ENCODE measurements around the gene GNB1L.

Gene GNB1L

DNA sequence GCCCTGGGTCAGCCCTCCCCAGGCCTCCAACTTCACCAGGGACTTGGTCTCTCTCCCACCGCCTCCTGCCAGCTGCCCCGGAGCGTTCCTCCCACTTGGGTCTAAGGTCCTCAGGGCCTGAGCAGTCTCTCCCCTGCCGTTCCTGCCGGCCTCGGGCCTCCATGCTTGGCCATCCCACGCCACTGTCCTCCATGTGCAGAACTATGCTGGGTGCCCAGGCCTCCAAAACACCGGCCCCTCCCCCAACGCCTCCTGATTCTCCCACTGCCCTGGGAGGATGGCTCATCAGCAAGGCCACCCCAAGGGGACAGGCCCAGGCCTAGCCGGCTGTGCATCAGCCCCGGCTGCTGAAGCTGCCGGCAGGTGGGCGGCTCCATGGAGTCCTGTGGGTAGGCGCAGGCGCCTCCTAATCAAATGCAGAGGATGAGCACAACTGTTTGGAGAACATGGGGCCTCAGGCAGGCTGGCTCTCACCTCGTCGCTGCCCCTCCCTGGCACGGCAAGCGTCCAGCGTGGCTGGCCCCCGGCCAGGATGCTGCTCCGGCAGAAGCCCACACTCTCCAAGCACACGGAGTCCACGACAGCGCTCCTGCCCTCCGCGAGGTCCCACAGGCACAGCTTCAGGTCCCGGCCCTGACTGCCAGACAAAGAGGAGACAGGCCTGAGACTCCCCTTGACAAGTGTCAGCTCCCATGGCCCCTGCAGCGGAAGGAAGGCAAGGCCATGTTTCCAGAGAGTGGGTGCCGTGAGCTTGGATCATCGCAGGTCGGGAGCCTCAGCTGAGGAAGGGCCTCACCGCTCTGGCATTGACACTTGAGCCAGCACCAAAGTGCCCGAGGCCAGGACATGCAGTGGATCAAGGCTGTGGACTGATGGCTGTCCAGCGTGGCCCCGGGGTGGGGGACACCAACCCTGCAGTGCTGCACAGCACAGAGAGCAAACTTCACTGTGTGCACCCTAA, 42.6 kb downstream of the GNB1L start:
- DNase-seq (ENCODE audit: low read depth in 2 of 2, low spot score in 1 of 2): no peak

DNA sequence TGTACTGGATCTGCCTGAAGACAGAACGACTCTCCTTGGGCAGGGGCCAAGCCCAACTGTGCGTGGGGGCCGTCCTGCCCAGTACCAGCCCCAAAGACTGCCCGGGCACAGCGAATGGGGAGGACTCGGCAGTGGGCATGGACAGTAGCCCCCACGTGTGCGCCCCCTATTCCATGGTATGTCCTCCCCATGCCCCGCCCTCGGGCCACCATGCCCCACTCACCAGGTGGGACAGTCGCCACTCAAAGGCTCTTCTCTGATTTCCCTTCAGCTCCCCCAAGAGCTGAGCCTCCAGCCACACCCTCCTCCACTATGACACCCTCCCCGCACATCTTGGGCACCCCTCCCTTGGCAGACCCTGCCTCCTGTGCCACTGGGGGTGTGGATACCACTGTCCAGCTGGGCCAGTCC, 43.5 kb downstream of the GNB1L start:
- DNase-seq (ENCODE audit: low read depth in 2 of 2, low spot score in 1 of 2): no peak

DNA sequence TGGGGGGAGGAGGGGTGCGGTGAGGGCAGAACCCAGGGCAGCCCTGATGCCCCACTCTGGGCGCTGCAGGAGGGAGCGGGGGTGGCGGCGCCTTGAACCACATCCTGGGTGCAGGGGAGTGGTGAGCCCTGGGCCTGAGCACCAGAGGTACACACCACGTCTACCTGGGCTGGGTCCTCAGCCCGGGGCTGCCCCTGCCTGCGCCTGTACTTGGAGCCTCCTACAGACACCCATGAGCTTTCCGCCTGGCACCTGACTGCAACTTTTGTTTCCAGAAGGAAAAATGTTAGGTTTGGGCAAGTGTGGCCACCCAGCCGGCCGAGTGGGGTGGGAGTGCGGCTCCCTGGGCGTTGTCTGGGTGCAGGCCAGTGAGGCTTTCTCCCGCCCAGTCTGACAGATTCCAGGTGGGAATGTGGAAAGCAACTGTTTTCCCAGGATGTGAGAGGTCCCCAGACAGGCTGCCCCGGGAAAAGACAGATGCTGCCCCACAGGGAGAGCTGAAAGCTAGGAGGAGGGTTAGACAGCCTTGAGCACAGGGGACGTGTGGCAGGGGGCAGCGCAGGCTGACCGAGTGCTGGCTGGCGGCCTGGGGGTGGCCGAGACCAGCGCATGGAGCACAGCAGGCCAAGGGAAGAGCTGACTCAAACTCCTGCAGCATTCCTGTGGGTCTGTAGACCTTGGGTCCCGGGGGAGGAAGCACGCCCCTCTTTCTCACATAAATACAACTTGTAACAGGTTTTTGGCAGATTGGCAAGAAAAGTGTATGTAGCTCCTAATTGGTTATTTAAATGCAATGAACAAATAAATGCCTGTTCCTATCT, 44.1 kb downstream of the GNB1L start:
- no peak for DNase-seq (ENCODE audit: low read depth in 2 of 2, low spot score in 1 of 2)

DNA sequence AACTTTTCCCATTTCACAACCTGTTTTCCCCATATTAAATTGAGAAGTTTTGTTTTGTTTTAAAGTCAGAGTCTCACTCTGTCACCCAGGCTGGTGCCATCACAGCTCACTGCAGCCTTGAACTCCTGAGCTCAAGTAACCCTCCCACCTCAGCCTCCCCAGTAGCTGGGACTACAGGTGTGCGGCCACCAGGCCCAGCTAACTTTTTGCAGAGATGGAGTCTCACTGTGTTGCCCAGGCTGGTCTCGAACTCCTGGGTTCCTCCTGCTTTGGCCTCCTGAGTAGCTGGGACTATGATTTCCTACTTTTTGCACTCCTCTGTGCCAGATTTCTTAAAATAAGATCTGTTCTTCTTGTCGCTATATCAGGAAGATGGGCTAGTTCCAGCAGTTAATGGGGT, 44.9 kb downstream of the GNB1L start:
- no peak for DNase-seq (ENCODE audit: low read depth in 2 of 2, low spot score in 1 of 2)

DNA sequence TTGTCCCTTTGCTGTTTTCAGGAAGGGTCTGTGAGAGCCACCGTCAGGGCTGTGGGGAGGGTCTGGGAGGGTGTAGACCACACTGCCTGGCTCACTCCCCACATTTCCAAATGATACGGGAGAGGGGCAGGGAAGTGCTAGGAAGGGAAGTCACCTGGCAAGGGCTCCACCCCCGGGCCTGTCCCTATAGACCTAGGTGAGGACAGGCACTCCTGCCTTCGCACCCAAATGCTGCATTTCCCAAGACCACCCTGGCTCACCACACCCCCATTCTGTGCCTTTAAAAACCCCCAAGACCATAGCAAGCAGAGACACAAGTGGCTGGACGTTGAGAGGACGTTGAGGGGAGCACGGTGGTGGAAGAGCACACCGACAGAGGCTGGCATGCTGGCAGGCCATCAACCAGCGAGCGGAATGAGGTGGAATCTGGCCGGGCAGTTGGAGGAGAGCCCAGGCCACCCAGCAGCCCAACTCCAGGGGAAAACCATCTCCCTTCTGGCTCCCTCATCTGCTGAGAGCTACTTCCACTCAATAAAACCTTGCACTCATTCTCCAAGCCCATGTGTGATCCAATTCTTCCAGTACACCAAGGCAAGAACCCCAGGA, 45.7 kb downstream of the GNB1L start:
- no peak for DNase-seq (ENCODE audit: low read depth in 2 of 2, low spot score in 1 of 2)

DNA sequence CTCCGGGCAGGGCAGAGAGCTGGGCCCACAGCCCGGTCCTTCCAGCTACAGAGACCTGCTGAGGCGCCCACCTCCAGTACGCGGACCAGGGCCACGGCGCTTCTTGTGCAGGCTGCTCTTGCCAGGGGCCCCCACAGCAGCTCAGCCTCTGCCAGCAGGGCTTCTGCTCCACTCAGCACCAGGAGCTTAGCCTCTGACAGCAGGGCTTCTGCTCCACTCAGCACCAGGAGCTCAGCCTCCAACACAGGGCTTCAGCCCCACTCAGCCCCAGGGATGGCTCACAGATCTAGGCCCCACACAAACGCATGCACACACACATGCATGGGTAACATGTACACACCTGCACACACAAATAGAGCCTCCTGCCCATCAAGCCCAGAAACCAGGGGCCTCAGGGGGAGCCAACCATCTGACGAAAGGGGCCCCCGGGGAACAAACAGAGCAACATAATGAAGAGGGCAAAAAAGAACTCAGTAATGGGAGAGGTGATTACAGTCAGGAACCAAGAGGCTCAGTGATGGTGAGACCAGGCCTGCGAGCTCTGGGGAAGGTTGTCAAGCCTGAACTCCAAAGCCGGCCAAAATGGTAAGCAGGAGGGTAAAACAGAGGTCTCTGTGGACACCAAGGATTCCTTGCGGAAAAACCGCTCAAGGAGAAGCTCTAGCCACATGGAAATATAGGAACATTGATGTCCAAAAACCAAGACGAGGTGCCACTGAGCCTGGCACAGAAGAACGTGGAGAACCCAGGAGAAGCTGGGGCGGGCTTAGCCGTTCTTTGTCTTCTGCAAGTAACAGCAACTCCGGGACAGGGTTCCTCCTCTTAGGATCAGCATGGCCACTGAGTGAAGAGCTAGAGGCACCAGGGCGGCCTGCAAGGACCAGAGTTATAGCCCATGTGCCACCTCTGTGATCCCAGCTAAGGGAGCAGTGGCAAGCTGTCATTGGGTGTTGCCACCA, 46.5 kb downstream of the GNB1L start:
- DNase-seq (ENCODE audit: low read depth in 2 of 2, low spot score in 1 of 2): no peak

DNA sequence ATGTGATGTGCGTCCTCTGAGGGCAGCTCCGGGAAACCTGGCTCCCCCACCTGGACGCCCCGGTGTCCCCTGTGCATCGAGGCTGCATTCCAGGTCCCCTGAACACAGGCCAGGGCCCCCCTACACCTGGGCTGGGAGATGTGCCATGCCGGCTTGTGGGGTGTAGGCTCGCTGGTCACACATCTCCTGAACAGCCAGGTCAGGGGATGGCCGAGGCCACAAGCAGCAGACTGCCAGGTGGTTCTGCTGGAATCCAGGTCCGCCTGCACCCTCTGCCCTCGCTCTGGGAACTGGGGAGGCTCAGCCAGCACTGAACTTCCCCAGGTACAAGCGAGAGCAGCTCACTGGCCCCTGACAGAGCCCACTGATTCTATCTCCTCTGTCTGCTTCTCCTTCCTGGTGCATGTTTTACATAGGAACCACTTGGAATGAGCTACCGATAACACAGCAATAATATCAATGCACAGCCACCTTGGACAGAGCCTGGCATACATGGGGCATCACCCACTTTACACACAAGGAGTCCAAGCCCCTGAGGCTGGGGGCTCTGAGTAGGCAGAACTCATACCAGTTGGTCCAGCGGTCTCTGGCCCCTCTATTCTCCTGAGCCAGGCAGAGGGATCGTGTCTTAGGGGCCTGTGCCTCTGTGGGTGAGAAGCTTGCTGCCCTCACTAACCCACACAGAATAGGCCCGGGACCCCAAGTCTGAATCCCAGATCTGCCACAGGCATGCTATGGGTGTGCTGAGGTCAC, 47.3 kb downstream of the GNB1L start:
- DNase-seq (ENCODE audit: low read depth in 2 of 2, low spot score in 1 of 2): no peak

DNA sequence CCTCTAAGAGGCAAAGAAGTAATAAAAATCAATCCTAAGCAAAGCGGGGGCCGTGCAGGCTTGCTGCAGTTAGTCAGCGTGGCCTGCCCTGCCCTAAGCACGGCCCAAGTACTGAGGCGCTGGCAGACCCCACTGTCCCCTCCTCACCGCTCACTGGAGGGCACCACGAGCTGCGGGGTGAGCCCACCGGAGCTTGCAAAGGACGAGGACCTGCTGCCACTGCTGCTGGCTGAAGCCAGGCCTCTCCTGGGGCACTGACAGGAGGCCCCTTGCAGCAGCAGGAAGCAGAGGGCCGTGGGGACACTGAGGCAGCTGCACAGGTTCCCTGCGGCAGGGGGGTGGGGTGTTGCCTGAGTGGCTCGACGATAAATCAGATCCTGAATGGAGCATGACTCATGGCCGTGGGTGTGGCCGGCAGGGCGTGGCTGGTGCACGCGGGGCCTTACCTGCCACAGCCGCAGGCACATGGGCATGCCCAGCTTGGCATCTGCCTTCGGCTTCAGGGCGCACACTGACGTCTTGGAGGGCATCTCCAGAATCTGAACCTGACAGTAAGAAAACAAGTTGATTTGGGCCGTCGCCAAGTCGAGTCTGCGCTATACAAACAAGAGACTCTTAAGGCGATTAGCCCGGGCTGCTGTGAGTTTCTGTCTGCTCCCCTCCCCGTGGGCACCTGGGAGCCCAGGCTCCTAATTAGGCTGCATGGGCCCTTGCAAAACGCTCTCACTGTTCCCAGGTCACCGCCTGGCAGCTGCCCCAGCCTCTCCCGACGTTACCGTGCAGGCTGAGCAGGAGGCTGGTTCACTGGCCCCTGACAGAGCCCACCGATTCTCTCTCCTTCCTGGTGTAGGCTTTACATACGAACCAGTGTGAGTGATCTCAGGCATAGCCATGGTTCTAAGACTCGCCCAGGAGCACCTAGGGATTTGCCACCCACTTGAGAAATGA, 48.2 kb downstream of the GNB1L start:
- no peak for DNase-seq (ENCODE audit: low read depth in 2 of 2, low spot score in 1 of 2)

DNA sequence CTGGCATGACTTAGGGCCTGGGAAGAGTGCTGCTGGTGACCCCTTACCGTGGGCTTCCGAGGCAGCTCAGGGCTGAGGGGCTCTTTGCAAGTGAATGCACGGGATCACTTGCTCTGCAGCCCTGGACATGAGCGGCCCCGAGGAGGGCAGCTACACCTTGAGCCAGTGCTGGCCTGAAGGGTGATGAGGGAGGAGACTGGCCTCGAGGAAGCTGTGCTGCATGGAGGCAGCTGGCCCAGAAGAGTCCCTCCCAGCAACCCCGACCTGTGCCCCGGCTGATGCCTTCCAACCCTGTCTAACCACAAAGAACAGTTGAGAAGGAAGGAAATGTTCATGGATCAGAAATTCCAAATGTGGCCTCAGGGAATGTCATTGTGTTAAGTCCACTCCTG, 48.9 kb downstream of the GNB1L start:
- no peak for DNase-seq (ENCODE audit: low read depth in 2 of 2, low spot score in 1 of 2)

DNA sequence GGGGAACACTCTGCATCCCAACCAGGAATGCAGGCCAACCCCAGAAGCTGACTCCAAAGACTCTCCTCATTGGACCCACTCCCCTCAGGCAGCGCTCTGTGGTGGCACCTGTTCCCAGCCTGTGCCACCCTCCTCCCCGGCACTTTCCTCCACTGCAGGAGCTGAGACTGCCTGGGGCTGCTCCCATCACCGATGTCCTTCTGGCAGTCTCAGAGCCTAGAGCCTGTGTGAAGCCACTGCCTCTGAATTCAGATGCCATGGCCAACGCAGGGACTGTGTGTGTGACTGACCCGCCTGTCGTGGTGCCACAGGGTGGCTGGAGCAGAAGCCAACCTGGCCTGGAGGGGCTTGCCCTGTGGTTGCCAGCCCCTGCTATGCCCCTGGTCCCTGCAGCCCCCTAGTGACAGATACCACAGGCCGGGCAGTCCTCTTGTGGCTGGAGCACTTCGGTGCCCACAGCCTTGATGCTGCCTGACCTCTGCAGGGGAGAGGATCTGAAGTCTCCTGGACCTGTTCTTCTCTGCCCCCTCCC, 50.9 kb downstream of the GNB1L start:
- no peak for DNase-seq (ENCODE audit: low read depth in 2 of 2, low spot score in 1 of 2)

DNA sequence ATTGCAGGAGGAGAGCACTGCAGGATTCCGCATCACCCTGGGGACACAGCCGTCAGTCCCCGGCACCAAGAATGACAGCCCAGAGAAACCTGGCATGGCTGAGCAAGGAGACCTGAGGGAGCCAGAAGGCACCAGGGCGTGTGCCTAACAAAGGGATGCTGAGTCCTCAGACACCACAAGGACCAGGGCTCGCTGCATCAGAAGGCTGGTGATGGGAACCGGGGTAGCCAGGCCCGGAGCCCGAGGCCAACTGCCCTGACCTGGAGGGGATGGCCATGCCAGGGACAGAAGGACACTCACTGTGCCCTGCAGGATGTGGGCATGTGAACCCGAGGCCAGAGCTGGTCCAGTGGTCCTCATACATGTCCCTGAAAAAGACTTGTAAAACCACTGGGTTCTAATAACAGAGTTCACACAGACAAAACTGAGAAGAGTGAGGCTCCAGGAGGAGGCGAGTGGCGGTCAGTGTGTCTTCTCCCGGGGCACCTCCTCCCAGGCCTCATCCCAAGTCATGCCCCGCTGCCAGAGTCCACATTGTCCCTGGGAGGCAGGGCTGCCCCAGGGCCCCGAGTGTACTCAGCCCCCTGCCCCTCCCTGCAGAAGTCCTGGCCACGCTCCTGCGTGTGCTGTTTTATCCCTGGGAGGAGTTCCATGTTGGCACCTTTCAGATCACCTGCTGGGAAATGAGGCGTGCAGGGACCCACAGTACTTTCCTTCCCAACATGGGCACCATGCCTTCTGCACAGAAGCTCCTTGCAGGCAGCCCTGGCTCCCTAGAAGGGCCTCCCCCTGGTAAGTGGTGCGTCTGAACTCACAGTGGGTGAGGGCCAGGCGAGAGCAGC, 51.6 kb downstream of the GNB1L start:
- DNase-seq (ENCODE audit: low read depth in 2 of 2, low spot score in 1 of 2): no peak

DNA sequence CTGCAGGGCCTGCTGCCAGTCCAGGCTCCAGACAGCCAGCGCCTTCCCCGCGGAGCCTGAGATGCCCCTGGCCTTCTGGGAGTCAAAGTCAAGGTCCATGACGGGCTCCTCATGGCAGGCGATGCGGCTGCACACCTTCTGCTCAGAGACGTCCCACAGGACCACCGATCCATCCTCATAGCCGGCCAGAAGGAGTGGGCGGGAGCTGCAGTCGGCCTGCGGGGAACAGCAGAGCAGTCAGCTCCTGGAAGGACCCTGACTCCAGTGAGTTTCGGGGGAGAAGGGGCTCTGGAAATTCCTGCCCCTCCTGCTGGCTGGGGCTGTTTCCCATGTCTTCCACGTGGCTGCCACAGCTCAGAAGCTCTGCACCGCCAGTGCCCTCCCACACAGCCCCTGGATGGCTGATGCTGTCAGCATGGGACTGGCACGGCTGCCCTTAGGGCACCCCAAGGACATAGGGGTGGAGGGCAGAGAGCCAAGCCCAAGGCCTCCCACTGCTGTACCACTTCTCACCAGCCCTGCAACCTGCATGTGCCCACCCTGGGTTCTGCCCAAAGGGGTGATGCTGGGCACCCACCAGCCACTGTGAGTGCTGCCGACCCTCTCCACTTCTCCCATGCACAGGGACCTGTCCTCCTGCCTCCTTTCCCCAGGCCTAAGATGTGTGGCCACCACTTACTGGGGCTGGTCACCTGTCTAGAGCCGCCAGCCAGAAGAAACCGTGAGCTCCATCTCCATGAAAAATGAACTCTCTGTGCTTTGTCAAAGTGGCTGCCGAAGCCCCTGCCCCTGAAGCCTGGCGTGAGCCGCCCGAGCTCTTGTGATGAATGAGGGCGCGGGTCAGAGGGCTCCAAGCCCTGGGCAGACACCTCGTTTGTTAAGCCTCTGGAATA, 52.4 kb downstream of the GNB1L start:
- DNase-seq (ENCODE audit: low read depth in 2 of 2, low spot score in 1 of 2): no peak

DNA sequence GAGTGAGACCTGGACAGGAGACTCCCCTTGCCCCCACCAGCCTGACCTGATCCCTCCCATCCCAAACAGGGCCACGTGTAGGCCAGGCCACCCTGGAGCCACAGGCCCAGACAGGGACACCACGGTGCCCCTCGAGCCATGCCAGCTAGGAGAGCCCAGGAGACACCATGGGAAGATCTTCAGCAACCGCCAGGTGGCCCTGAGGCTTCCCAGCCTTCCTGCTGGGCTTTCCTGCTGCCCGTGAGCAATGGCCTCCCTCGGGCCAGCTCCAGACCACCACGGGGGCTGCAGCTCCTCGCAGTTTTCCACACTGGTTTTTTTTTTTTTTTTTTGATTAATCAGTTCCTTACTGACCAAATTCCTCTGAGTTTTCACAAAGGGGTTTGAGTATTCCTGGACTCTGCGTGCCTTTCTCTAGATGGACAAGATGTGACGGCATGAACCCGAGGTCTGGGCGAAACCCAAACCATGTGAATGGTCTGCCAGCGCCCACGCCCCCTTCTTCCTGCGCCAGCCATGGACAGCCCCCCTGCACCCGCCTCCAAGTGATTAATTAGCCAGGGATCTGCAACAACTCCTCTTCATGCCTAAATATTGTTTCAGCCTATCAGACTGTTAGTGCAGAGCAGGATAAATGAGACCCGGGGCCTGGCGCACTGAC, 53.2 kb downstream of the GNB1L start:
- DNase-seq (ENCODE audit: low read depth in 2 of 2, low spot score in 1 of 2): no peak

DNA sequence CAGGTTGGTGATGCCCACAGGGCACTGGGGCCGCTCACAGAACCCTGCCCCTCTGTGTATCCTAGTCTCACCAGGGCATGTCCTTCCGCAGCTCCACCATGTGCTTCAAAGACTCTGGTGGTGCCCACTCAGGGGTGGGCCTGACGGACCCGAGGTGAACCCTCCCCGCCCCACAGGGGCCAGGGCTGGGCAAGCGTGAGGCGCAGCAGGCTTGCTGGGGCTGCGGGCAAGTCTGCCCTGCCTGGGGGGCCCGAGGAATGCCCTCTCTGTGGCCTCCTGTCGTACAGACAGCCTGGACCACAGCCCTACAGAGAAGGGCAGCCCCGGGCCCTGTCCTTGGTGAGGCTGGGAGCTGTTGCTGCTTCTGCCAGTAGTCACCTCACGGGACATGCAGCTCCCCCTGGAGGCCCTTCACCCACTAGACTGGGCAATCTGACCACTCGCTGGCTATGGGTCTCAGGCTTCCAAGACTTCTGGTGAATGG, 53.9 kb downstream of the GNB1L start:
- no peak for DNase-seq (ENCODE audit: low read depth in 2 of 2, low spot score in 1 of 2)

DNA sequence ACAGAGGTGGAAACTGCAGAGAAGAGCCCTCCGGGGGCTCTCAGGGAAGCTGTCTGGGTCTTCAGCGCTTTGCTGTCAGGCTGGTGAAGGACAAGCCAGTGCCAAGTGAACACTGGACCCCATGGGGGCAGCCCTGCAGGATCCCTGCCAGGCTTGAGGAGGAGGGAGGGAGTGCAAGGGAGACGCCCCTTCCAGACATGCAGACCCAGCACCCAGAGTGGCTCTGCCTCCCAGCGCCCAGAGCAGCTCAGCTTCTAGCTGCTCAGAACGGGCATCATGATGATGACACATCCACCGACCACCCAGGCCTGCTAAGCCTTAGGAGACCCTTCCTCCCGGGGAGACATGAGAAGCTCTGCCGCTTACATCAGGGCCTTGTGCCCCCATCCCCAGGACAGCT, 54.4 kb downstream of the GNB1L start:
- no peak for DNase-seq (ENCODE audit: low read depth in 2 of 2, low spot score in 1 of 2)

Data from stimulated activated CD8-positive, alpha-beta memory T cell treated with anti-CD3 and anti-CD28 coated beads, Interleukin-4, amount 100 ng/mL, for 1 hour (primary cell).